Gastroesophageal sphincter (tissue), 4 donors: Measurements from ENCODE around the gene SDSL. TPM values are rescaled to one million over a fixed set of nuclear protein-coding genes. Genes with fewer than 3 reads are reported as not detected.
A peak's percentile ranks its signal among the peaks of the same experiment; 100 is the strongest.

Experiments
- ATAC-seq: fragments of 150-250 bp; one replicate; pipeline ENCODE4 v1.9.1; 2016; ENCODE audit warnings: mild to moderate bottlenecking, moderate library complexity
- H3K27ac ChIP-seq, 4 donors: fragments of 200-600 bp; sonication (generic) in 3 of 4; 1 replicate in 3 of 4; 2 replicates in 1 of 4; pipeline ENCODE4 v1.5.1; 2016 to 2019
- H3K27me3 ChIP-seq: fragments of 200-600 bp; sonication (generic); one replicate; pipeline ENCODE4 v1.5.1; 2019
- H3K36me3 ChIP-seq, 2 donors: fragments of 200-600 bp; sonication (generic); one replicate each; pipeline ENCODE4 v1.5.1; 2019; ENCODE audit warnings: control low read depth in 1 of 2
- H3K4me1 ChIP-seq, 3 donors: fragments of 200-600 bp; sonication (generic); 1 replicate in 2 of 3; 2 replicates in 1 of 3; pipeline ENCODE4 v1.5.1; 2016 to 2019; ENCODE audit warnings: control low read depth in 2 of 3
- H3K4me3 ChIP-seq, 2 donors: fragments of 200-600 bp; sonication (generic); one replicate each; pipeline ENCODE4 v1.5.1; 2019; ENCODE audit warnings: mild to moderate bottlenecking in 1 of 2, moderate library complexity in 1 of 2
- H3K9me3 ChIP-seq, 3 donors: fragments of 200-600 bp; sonication (generic); one replicate each; pipeline ENCODE4 v1.5.1; 2017 to 2019; ENCODE audit warnings: control low read depth in 2 of 3
- EP300 ChIP-seq: sonication (generic); formaldehyde crosslinking; IDR thresholded peaks from one replicate; pipeline ENCODE4 v1.6.1; 2017; ENCODE audit warnings: antibody characterized with exemption, mild to moderate bottlenecking
- POLR2A ChIP-seq, 2 donors: fragments of 450-650 bp; IDR thresholded peaks; one replicate each; pipeline ENCODE4 v1.6.1; 2017; ENCODE audit warnings: antibody characterized with exemption in 2 of 2, mild to moderate bottlenecking in 2 of 2, moderate library complexity in 1 of 2
- POLR2AphosphoS5 ChIP-seq: sonication (generic); formaldehyde crosslinking; IDR thresholded peaks from one replicate; pipeline ENCODE4 v1.6.1; 2017; ENCODE audit warnings: antibody characterized with exemption
- WGBS, 2 donors: methylation state at CpG; one replicate each; pipeline ENCODE4 v1.1.5; 2018; ENCODE audit warnings: low coverage in 1 of 2; 5-methylcytosine and 5-hydroxymethylcytosine counted together
- total RNA-seq, 4 donors: library from RNA; depleted of rRNA; stranded (reverse); fragments of >200 nt; gene quantifications; one replicate each; pipeline ENCODE4 v1.1.0, GENCODE V29; 2016
- TF ChIP-seq, protein P1 (sequence below), 4 experiments: fragments of 200-600 bp in 2 of 4; fragments of 450-650 bp in 2 of 4; sonication (generic) in 1 of 4; IDR thresholded peaks; one replicate each; pipeline ENCODE4 v1.5.1; 2017 to 2019; ENCODE audit warnings: antibody characterized with exemption in 4 of 4, mild to moderate bottlenecking in 2 of 4, moderate library complexity in 2 of 4

Gene SDSL
- total RNA-seq, 4 donors from 2014 or later: 1.1 to 7.5 (median 2.6) TPM

- peaks cover 0 to 4% (median 0%) of the 10 kb centered on the region in 3 donors for H3K9me3 ChIP-seq
- 11 to 49% methylated on average over 3 to 6 of the region's 20 CpGs for WGBS, 2 donors
- peaks cover 0 to 16% (median 0%) of the 10 kb centered on the region in 3 donors for H3K4me1 ChIP-seq
- peaks cover 10% of the 10 kb centered on the region for H3K27me3 ChIP-seq
- TF ChIP-seq EP300: no peak
- TF ChIP-seq, protein P1, sequence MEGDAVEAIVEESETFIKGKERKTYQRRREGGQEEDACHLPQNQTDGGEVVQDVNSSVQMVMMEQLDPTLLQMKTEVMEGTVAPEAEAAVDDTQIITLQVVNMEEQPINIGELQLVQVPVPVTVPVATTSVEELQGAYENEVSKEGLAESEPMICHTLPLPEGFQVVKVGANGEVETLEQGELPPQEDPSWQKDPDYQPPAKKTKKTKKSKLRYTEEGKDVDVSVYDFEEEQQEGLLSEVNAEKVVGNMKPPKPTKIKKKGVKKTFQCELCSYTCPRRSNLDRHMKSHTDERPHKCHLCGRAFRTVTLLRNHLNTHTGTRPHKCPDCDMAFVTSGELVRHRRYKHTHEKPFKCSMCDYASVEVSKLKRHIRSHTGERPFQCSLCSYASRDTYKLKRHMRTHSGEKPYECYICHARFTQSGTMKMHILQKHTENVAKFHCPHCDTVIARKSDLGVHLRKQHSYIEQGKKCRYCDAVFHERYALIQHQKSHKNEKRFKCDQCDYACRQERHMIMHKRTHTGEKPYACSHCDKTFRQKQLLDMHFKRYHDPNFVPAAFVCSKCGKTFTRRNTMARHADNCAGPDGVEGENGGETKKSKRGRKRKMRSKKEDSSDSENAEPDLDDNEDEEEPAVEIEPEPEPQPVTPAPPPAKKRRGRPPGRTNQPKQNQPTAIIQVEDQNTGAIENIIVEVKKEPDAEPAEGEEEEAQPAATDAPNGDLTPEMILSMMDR (IDR thresholded peaks at IDR 0.05): peak in 3 of 4 experiments; percentile 49 to 75 (median 67)
- H3K4me3 ChIP-seq: no peak overlapping the region
- ATAC-seq: no peak
- no peak overlapping the region for H3K27ac ChIP-seq
- no peaks in the 10 kb centered on the region for H3K36me3 ChIP-seq
These were observed 3.0 kb downstream of the SDSL start for GRCh38 chr12:113424915-113425823.

DNA sequence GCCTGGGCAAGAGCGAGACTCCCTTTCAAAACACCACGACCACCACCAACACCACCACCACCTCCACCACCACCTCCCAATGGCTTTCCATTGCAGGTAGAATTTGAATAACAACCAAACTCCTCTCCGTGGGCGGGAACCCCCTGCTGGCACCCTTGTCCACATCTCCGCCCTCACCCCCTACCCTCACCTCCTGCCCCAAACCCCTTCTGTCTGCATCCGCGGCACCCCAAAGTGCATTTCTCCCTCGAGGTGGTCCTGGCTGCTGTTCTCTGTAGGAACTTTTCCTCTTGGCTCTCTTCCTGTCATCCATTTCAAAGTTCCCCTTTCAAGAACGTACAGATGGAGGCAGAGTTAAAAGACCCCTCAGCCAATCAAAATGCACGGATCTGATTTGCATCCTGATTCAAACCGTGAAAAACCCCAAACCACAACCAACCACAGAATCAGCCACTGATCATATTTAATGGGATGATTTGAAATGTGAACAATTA, 3.8 kb downstream of the SDSL start:
- H3K27ac ChIP-seq: no peak overlapping the region
- no peak overlapping the region for H3K4me3 ChIP-seq
- ATAC-seq: no peak
- no peaks in the 10 kb centered on the region for H3K36me3 ChIP-seq
- TF ChIP-seq POLR2A (IDR thresholded peaks at IDR 0.05) (no peak), POLR2AphosphoS5 (no peak), EP300 (no peak)
- TF ChIP-seq, protein P1 (IDR thresholded peaks at IDR 0.05): no peak
- WGBS, 2 donors: 35% methylated on average over 2 to 11 of the region's 11 CpGs
- peaks cover 0 to 7% (median 0%) of the 10 kb centered on the region in 3 donors for H3K9me3 ChIP-seq
- peaks cover 10% of the 10 kb centered on the region for H3K27me3 ChIP-seq
- peaks cover 0 to 16% (median 0%) of the 10 kb centered on the region in 3 donors for H3K4me1 ChIP-seq

DNA sequence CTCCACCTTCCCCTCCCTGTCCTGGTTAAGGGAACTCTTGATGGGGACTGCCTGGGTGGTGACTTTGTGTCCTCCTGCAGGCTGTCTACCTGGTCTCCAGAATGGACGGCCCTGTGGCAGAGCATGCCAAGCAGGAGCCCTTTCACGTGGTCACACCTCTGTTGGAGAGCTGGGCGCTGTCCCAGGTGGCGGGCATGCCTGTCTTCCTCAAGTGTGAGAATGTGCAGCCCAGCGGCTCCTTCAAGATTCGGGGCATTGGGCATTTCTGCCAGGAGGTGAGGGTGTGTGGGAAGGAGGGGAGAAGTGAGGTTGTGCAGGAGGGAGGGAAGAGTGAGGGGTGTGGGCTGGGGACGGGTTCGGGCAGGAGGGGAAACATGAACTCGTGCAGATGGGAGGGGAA, 5.7 kb downstream of the SDSL start:
- no peak overlapping the region for H3K4me3 ChIP-seq
- H3K27me3 ChIP-seq: peaks cover 10% of the 10 kb centered on the region
- H3K4me1 ChIP-seq: peaks cover 0 to 3% (median 0%) of the 10 kb centered on the region in 3 donors
- H3K36me3 ChIP-seq: no peaks in the 10 kb centered on the region
- no peak overlapping the region for H3K27ac ChIP-seq
- TF ChIP-seq, protein P1 (IDR thresholded peaks at IDR 0.05): no peak
- TF ChIP-seq POLR2AphosphoS5 (no peak), POLR2A (IDR thresholded peaks at IDR 0.05) (no peak), EP300 (no peak)
- peaks cover 0 to 7% (median 0%) of the 10 kb centered on the region in 3 donors for H3K9me3 ChIP-seq
- 72% methylated on average over 4 of the region's 9 CpGs; no CpG with 5 or more reads in 1 of the 2 donors for WGBS, 2 donors
- no peak for ATAC-seq

- no peak for ATAC-seq
- Histone ChIP-seq H3K36me3 (no peaks in the 10 kb centered on the region), H3K4me3 (no peak overlapping the region), H3K9me3 (peaks cover 0 to 7% (median 0%) of the 10 kb centered on the region in 3 donors), H3K27me3 (peaks cover 10% of the 10 kb centered on the region), H3K4me1 (no peaks in the 10 kb centered on the region), H3K27ac (no peak overlapping the region)
- no peak for TF ChIP-seq POLR2AphosphoS5
- TF ChIP-seq, protein P1 (IDR thresholded peaks at IDR 0.05): no peak
- TF ChIP-seq EP300: no peak
- no peak for TF ChIP-seq POLR2A (IDR thresholded peaks at IDR 0.05)
- 100% methylated on average over 1 of the region's 1 CpG; no CpG with 5 or more reads in 1 of the 2 donors for WGBS, 2 donors
These were observed 6.3 kb downstream of the SDSL start for GRCh38 chr12:113428482-113428881.

DNA sequence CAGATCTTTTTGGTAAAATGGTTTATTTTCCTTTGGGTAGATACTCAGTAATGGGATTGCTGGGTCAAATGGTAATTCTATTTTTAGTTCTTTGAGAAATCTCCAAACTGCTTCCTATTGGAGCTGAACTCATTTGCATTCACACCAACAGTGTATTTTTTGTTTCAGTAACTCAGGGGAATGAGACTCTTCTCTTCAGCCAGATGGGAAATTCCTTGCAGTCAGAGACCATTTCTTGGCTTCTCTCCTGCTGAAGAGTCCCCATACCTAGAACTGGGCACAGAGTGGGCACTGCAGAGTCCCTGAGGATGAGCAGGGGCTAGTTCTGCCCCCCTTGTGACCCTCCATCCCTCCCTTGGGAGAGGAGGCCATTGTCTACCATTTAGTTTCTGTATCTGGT, 10.8 kb downstream of the SDSL start:
- TF ChIP-seq, protein P1 (IDR thresholded peaks at IDR 0.05): no peak
- no peak for TF ChIP-seq EP300
- TF ChIP-seq POLR2A (IDR thresholded peaks at IDR 0.05): no peak
- no peak for TF ChIP-seq POLR2AphosphoS5
- Histone ChIP-seq H3K36me3 (no peaks in the 10 kb centered on the region), H3K4me3 (no peak overlapping the region), H3K27me3 (no peaks in the 10 kb centered on the region), H3K4me1 (no peaks in the 10 kb centered on the region), H3K27ac (no peak overlapping the region), H3K9me3 (peaks cover 0 to 7% (median 0%) of the 10 kb centered on the region in 3 donors)
- ATAC-seq: no peak
